PC-3 (cell line): ENCODE results near the gene TSBP1. TPM values are rescaled to one million over a fixed set of nuclear protein-coding genes. Genes with fewer than 3 reads are reported as not detected.

Source experiments
- ATAC-seq: fragments of 200-7000 bp; cut with Tn5 transposase; 2 replicates; pipeline ENCODE4 v1.9.1; 2020; ENCODE audit warnings: mild to moderate bottlenecking, moderate library complexity
- BruUV-seq: library from RNA; stranded (reverse); fragments of 400-500 nt; replicated peaks from 2 replicates; lab custom pipeline; 2021; lab: Mats Ljungman, UMichigan
- CTCF ChIA-PET: fragments of 300-600 bp; sonication (Branson Sonifier 250); formaldehyde crosslinking; loops from one replicate; lab custom pipeline; 2022; ENCODE audit warnings: antibody characterized with exemption; lab: Charles Lee
- POLR2A ChIA-PET: fragments of 300-600 bp; sonication (Branson Sonifier 250); formaldehyde crosslinking; loops from one replicate; lab custom pipeline; 2022; ENCODE audit warnings: antibody characterized with exemption; ENCODE audit not compliant: unreplicated experiment; lab: Charles Lee
- DNase-seq: peaks from one replicate; pipeline ENCODE4 v3.0.0-alpha.2; 2015
- H2AFZ ChIP-seq: fragments of 300-600 bp; sonication (generic); 2 replicates; pipeline ENCODE4 v1.6.0; 2016; ENCODE audit warnings: antibody characterized with exemption, low read length
- H3F3A ChIP-seq: fragments of 300-600 bp; sonication (generic); one replicate; pipeline ENCODE4 v1.6.0; 2017; ENCODE audit warnings: antibody characterized with exemption, low read length, control low read depth, mild to moderate bottlenecking; ENCODE audit not compliant: unreplicated experiment
- H3K27ac ChIP-seq: fragments of 300-600 bp; sonication (generic); 2 replicates; pipeline ENCODE4 v1.5.1; 2016; ENCODE audit warnings: mild to moderate bottlenecking, low read length
- H3K27me3 ChIP-seq: fragments of 300-600 bp; sonication (generic); 2 replicates; pipeline ENCODE4 v1.6.1; 2016; ENCODE audit warnings: low read length, mixed read lengths
- H3K36me3 ChIP-seq: fragments of 300-600 bp; sonication (generic); 2 replicates; pipeline ENCODE4 v1.6.1; 2016; ENCODE audit warnings: low read depth, mixed run types, low read length, mixed read lengths
- H3K4me1 ChIP-seq: fragments of 300-600 bp; sonication (generic); 2 replicates; pipeline ENCODE4 v1.5.1; 2016; ENCODE audit warnings: low read length; ENCODE audit not compliant: insufficient read depth
- H3K4me2 ChIP-seq: fragments of 300-600 bp; sonication (generic); 2 replicates; pipeline ENCODE4 v1.6.0; 2016; ENCODE audit warnings: low read length
- H3K4me3 ChIP-seq: fragments of 300-600 bp; sonication (generic); 2 replicates; pipeline ENCODE4 v1.5.1; 2016; ENCODE audit warnings: mild to moderate bottlenecking, low read length, mixed read lengths
- H3K79me2 ChIP-seq: fragments of 300-600 bp; sonication (generic); 2 replicates; pipeline ENCODE4 v1.6.1; 2017; ENCODE audit warnings: low read length, mixed read lengths
- H3K9ac ChIP-seq: fragments of 300-600 bp; sonication (generic); 2 replicates; pipeline ENCODE4 v1.6.0; 2016; ENCODE audit warnings: mild to moderate bottlenecking, low read length
- H3K9me2 ChIP-seq: fragments of 300-600 bp; sonication (generic); replicated peaks from 2 replicates; pipeline ENCODE4 v1.6.1; 2016; ENCODE audit warnings: mixed run types, low read length, mixed read lengths
- H3K9me3 ChIP-seq: fragments of 300-600 bp; sonication (generic); 2 replicates; pipeline ENCODE4 v1.6.1; 2016; ENCODE audit warnings: low read length, mixed read lengths
- H4K20me1 ChIP-seq: fragments of 300-600 bp; sonication (generic); 2 replicates; pipeline ENCODE4 v1.6.1; 2016; ENCODE audit warnings: low read length, mixed read lengths
- EZH2 ChIP-seq: fragments of 300-600 bp; sonication (generic); IDR thresholded peaks from one replicate; pipeline ENCODE4 v1.6.1; 2017; ENCODE audit warnings: antibody characterized with exemption, mild to moderate bottlenecking, low read length; ENCODE audit not compliant: unreplicated experiment
- EZH2phosphoT487 ChIP-seq: fragments of 300-600 bp; sonication (generic); IDR thresholded peaks from 2 replicates; pipeline ENCODE4 v1.6.1; 2018; ENCODE audit warnings: mild to moderate bottlenecking, antibody characterized with exemption, low read length, borderline replicate concordance
- intact Hi-C: fragments of 100-400 bp; cut with micrococcal nuclease; formaldehyde crosslinking; loops from 2 replicates; pipeline ENCODE4 v1.9.0; 2023
- total RNA-seq: library from RNA; depleted of rRNA; stranded (reverse); fragments of >200 nt; gene quantifications from 2 replicates; pipeline ENCODE4 v1.2.3, GENCODE V29; 2014
- TF ChIP-seq, protein P1 (sequence below): fragments of 300-600 bp; sonication (generic); conservative IDR thresholded peaks from 2 replicates; pipeline ENCODE4 v1.5.1; 2017; ENCODE audit warnings: antibody characterized with exemption, low read depth, mild to moderate bottlenecking, low read length

The TSBP1 gene
- total RNA-seq, 1 experiment from 2014 or later, result not detected

DNA sequence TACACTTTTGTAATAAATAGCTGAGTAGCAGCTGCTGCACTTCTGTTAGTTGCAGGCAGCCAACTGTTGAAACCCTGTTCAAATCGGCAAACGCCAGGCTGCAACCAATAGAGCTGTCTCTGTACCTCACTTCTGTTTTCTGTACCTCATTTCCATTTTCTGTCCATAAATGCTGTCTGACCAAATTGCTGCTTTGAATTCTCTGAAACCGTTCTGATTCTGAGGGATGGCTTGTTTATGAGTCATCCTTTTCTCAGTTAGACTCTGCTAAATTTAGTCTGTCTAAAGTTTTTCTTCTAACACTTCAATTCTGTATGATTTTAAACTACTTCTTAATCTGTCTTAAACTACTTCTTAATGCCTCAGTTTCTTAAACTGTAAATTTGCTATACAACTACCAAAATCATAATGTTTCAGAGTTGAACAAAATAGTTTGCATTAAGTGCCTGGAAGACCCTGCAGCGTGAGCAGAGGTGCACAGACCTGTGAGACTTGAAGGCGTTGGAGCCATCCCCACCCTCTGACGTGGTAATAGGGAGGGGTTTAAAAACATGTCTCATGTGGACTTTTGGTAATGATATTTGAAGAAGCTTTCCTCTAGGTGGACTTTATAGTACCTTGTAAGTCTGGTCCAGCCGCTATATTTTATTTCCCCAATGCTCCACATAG, 25.7 kb upstream of the TSBP1 start:
- no TSS peak for BruUV-seq
- no peak for DNase-seq
- POLR2A ChIA-PET, result interaction anchor here (0.5 kb wide), 1 partner anchor 266 kb away, joined by 4 read pairs; no protein-coding TSS in a partner anchor

GRCh38 chr6:32396028-32396427, 24.3 kb upstream of the TSBP1 start:
- no peak for ATAC-seq
- intact Hi-C loops, result no loop called here

More for the DNA sequence above, 25.7 kb upstream of the TSBP1 start:
- Histone ChIP-seq H4K20me1 (no peaks in the 10 kb centered on the region), H3K4me3 (no peak overlapping the region), H3K27me3 (no peaks in the 10 kb centered on the region), H3K9me2 (no peaks in the 10 kb centered on the region), H3K36me3 (no peaks in the 10 kb centered on the region), H3F3A (no peaks in the 10 kb centered on the region), H2AFZ (no peak overlapping the region), H3K27ac (no peak overlapping the region), H3K4me1 (peaks cover 14% of the 10 kb centered on the region; the same call in 1 of the 2 replicates), H3K4me2 (no peak overlapping the region), H3K9ac (no peak overlapping the region), H3K79me2 (no peaks in the 10 kb centered on the region), H3K9me3 (no peaks in the 10 kb centered on the region)
- TF ChIP-seq, protein P1, sequence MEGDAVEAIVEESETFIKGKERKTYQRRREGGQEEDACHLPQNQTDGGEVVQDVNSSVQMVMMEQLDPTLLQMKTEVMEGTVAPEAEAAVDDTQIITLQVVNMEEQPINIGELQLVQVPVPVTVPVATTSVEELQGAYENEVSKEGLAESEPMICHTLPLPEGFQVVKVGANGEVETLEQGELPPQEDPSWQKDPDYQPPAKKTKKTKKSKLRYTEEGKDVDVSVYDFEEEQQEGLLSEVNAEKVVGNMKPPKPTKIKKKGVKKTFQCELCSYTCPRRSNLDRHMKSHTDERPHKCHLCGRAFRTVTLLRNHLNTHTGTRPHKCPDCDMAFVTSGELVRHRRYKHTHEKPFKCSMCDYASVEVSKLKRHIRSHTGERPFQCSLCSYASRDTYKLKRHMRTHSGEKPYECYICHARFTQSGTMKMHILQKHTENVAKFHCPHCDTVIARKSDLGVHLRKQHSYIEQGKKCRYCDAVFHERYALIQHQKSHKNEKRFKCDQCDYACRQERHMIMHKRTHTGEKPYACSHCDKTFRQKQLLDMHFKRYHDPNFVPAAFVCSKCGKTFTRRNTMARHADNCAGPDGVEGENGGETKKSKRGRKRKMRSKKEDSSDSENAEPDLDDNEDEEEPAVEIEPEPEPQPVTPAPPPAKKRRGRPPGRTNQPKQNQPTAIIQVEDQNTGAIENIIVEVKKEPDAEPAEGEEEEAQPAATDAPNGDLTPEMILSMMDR, result no peak
- no peak for TF ChIP-seq EZH2phosphoT487
- intact Hi-C loops, result no loop called here
- peak; percentile 35; the same call in 1 of the 2 replicates for ATAC-seq
- CTCF ChIA-PET, result no interaction called here

More at GRCh38 chr6:32396028-32396427, 24.3 kb upstream of the TSBP1 start:
- ChIA-PET POLR2A (interaction anchor here (0.6 kb wide), 1 partner anchor 9 kb away, joined by 3 read pairs; no protein-coding TSS in a partner anchor), CTCF (no interaction called here)
- Histone ChIP-seq H2AFZ (no peak overlapping the region), H3K27ac (no peak overlapping the region), H3K9ac (no peak overlapping the region), H4K20me1 (no peaks in the 10 kb centered on the region), H3K4me1 (peaks cover 14% of the 10 kb centered on the region; the same call in 1 of the 2 replicates), H3K4me3 (no peak overlapping the region), H3K4me2 (no peak overlapping the region), H3K27me3 (no peaks in the 10 kb centered on the region), H3K9me2 (no peaks in the 10 kb centered on the region), H3K9me3 (no peaks in the 10 kb centered on the region), H3K79me2 (no peaks in the 10 kb centered on the region), H3K36me3 (no peaks in the 10 kb centered on the region), H3F3A (no peaks in the 10 kb centered on the region)
- TF ChIP-seq EZH2 (no peak), EZH2phosphoT487 (no peak)
- TF ChIP-seq, protein P1, result no peak
- no peak for DNase-seq
- no TSS peak for BruUV-seq
